GM18499 (cell line): ENCODE measurements around the gene CALY.

Experiments
- ATAC-seq: cut with Tn5 transposase; IDR thresholded peaks from one replicate; pipeline ENCODE4 v1.9.1; 2021; ENCODE audit warnings: moderate number of reproducible peaks; ENCODE audit not compliant: insufficient read depth, unreplicated experiment

Gene CALY

DNA sequence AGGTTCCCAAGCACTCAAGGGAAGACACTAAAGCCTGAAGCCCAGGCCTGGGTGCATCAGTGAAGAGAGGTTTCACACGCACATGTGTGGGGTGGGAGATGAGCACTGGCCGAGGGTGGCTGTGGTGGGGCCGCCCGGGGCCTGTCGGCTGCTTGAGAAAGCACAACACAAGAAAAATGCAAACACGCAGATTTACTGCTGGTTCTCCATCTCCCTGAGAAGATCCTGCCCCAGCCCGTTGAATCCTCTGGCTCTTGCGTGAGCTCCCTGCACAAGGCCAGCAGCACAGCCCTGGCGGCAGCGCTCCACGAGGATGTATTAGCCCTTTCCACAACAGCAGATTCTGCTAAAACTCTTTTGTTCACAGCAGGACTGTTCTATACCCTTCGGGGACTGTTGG lies 21.8 kb downstream of the CALY start:
- no peak for ATAC-seq

DNA sequence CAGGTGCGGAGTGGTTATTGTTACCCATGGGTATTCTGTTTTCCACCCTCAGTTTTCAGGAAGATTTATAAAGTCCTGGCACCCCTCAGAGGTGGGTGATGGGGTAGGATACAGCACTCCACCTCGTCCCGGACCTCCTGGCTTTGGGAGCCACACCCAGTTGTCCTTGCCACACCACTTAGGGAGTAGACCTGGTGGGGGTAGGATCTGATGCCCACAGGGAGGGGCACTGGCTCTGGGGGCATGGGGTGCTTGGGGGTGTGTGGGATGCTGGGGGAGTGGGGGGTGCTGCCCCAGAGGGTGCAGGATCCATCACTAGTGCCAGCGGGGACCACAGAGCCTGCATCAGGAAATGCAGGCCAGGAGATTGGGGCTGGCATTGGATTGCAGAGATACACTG lies 23.5 kb downstream of the CALY start:
- no peak for ATAC-seq

DNA sequence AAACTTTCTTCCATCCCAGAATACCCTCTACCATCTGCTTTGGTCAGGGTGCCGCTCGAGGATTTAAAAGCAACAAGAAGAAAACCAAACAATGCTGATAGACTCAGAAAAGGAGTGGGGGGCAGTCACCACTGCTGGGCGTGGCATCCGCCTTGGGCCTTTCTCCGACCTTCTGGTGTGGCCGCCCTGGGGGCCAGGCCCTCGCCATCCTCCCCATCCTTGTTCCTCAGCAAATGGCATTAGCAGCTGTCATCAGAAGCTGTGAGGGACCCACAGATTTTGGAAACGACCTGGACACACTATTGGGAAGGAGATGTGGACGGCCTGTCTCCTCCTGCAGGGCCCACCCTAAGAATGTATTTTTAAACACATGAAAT lies 23.9 kb downstream of the CALY start:
- ATAC-seq = no peak

DNA sequence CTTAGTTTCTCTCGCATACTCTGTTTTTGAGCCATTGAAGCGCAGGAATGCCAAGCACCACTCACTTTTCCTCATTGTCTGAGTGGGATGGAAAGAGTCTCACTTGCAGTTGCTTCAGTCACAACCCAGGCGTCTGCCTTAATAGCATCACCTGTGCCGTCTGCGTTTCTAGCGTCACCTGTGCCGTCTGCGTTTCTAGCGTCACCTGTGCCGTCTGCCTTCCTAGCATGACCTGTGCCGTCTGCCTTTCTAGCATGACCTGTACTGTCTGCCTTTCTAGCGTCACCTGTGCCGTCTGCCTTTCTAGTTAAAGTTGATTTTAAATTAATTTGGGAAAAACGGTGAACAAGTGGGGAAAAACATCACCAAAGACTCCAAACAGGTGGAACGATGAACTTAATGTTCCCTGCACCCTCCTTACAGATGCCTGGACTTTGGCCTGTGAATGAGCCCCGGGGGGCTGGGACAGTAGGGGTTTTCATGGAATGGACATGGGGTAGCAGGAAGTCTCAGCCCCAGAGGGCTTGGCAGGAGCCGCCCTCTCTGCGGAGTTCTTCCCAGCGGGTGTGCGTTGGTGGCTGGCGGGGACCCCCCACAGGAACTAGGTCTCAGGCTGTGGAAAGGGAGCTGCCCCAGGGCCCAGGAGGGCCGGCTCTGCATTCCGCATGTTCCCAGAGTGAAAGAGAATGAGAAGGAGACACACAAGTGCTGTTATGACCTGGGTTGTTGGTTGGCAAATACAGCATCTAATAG lies 24.5 kb downstream of the CALY start:
- no peak for ATAC-seq

DNA sequence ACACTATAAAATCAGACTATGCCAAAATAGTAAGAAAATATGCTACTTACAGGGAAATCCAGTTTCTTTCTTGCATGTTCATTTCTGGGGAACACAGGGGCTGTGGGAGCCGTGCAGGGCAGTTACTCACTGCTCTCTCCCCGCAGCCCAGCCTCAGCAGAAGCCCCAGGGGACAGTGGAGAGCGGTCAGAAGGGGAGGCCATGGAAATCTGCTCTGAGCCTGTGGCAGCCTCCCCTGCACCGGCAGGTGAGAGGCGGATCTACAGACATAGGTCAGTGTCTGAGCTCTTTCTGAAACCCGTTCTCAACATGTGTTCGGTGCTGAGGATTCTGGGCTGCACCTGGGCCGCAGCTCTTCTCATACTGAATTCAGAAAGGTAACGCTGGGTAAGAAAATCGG lies 25.1 kb downstream of the CALY start:
- no peak for ATAC-seq

DNA sequence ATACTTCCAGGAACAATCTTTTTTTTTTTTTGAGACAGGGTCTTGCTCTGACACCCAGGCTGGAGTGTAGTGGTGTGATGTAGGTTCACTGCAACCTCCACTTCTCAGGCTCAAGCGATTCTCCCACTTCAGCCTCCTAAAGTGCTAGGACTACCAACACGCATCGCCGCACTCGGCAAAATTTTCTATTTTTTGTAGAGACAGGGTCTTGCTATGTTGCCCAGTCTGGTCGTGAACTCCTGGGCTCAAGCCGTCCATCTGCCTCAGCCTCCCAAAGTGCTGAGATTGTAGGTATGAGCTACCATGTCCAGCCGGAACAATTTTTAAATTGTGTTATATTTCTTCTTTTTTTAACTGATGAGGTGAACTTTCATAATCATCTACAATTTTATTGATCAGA lies 25.9 kb downstream of the CALY start:
- ATAC-seq = no peak

DNA sequence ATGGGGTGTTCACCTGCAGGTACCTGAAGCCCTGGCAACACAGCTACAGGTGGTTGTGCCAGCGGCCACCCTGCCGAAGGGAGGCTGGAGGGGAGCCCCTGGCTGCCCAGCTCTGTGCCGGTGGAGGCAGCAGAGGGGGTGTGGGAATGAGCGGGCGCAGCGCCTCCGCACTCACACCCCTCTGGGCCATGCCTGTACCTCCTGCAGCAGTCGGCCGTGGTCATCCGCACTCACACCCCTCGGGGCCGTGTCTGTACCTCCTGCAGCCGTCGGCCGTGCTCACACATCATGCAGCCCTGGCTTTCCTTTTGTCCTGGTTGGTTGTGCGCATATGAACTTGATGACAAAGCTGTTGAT lies 26.3 kb downstream of the CALY start:
- ATAC-seq = no peak

DNA sequence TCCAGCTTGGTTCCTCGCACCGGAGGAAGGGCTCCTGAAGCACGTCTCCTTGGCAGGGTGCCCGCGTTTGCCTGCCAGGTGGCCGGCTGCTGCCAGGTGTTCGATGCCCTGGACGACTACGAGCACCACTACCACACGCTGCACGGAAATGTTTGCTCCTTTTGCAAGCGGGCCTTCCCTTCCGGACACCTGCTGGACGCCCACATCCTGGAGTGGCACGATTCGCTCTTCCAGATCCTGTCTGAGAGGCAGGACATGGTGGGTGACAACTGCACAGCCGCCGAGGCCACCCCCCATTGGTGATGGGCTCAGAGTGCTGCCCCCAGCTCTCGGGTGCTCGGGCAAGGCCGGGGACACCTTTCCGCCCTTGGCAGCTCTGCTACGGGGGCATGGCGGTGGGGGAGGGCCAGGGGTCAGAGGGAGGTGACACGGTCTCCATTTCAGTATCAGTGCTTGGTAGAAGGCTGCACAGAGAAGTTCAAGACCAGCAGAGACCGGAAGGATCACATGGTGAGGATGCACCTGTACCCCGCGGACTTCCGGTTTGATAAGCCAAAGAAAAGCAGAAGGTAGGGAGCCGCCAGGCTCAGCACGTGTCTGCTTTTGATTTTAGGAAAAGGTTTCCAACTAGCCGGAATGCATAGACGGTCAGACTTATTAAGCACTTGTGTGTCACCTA lies 26.8 kb downstream of the CALY start:
- ATAC-seq = no peak

DNA sequence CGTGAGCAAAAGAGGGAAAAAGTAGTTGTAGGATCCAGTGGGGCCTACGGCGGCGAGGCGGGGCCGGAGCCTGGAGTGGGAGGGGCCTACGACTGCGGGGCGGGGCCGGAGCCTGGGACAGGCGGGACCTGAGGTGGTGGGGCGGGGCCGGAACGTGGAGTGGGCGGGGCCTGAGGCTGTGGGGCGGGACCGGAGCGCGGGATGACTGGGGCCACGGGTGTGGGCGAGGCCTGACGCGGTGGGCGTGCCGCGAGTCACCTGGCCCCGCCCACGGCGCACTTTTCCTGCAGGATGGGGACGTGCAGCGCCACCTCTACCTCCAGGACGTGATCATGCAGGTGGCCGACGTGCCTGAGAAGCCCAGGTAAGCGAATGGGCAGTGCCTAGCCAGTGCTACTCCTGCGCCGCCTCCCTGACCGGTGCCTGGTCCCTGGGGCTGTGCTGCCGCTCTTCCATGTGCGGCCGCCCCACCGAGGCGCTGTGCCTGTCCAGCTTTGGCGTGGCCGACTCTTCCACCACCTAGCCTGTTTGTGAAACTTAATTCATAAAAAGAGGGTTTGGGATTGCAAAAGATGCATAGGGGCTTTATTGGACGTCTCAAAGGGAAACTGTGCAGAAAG lies 27.5 kb downstream of the CALY start:
- ATAC-seq = peak; percentile 35

DNA sequence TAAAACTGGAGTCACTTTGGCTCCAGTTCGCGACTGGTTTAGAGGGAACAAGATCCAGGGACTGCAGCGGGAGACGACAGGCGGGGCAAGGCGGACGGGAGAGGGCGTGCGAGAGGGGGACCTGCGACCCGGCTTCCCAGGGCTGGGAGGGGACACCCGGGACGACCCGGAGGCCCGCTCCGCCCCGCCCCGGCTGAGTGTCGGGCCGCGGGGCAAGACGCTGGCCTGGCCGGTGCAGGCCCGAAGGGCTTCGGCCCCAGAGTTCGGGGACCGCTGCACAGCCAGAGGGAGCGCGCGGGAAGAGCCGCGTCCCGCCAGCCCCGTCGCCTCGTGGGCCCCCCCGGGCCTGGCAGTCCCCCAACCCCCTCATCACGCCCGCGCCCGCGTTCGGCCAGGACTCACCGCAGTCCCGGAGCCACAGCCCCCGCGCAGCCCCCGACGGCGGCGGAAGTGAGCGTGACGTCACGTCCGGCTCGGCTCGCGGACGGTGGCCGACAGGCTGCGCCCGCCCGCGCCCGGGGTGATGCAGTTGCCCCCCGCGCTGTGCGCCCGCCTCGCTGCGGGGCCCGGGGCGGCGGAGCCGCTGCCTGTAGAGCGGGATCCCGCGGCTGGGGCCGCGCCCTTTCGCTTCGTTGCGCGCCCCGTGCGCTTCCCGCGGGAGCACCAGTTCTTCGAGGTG lies 28.1 kb downstream of the CALY start, which contains the start of the genes TUBGCP2 and ZNF511:
TSS of gene TUBGCP2 (minus strand) at position 452 of the 679 bp plus-strand sequence. CDS start 5,931 bp downstream, outside the sequence.
TSS of gene ZNF511 (plus strand) at position 494 of the 679 bp plus-strand sequence. CDS start at position 524, 30 bp downstream.
- peak; percentile 42 for ATAC-seq

DNA sequence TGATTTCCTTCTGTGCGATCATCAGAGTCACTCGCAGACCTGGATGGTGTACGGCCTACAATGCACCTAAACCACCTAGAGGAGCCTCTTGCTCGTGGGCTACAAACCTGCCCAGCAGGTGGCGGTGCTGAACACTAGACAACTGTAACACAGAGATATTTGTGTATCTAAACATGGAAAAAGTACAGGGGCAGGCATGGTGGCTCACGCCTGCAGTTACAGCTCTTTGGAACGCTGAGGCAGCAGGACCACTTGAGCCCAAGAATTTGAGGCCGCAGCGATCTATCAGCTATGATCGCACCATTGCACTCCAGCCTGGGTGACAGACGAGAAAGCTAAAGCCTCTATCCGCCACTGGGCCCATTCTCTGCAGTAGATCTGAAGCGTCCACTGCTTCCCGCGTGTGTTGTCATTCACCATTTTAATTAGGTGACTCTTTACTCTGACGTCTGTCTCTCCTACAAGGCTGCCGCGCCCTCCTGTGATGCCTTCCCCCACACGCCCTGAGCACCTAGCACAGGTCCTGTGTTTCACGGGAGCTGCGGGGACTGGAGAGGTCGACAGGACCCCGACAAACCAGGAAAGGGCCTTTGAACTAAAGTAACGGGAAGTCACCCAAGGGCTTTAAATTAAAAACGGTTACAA lies 28.8 kb downstream of the CALY start:
- peak; percentile 43 for ATAC-seq

DNA sequence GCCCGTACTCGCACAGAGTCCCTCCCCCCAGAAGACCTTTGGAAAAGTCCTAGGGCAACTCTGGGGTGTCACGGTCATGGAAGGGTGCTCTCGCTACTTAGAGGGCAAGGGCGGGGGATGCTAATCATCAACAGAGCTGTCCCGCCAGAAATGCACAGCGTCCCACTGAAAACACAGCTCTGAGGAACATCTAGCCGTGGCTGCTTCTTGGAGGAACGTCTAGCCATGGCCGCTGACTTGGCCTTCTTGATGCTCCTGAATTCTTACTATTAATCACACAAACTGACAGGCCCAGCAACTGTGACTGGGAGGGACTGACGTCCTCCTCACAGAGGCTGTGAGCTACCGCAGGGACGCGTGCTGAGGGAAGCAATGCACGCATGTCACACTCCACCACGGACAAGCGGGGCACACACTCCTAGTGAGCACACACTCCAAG lies 29.7 kb downstream of the CALY start:
- no peak for ATAC-seq

DNA sequence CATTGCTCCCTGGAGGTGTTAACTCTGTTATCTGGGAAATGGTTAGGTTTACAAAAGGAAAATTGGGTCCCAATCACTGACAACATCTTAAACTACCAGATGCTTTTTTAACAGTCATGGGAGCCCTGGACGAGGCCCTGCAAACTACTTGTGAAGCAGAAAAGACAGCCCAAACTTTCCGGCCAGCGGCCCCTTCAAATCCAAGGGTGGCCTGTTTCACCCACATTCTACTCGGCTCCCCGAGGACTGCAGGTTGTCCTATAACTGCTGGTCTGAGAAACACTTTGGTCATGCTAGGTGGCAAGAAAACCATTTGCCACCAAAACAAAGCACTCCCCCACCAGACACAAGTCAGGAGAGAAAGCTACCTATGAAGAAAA lies 30.6 kb downstream of the CALY start:
- ATAC-seq = no peak

DNA sequence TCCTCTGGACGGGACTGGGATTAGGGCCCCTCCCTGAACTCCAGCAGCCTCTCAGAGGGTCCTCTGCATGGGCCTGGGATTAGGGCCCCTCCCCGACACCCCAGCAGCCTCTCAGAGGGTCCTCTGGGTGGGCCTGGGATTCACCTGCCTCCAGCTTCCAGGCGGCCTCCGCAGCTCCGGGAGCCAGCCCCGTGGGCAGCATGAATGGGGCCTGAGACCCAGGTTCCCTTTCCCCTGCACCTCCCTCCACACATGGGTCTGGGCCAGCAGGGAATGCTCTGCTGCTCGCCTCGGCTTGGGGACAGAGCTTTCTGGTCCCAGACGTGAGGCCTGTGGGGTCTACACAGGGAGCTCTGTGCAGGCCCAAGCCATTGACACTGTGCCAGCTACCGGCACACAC lies 33.5 kb downstream of the CALY start:
- ATAC-seq = no peak

DNA sequence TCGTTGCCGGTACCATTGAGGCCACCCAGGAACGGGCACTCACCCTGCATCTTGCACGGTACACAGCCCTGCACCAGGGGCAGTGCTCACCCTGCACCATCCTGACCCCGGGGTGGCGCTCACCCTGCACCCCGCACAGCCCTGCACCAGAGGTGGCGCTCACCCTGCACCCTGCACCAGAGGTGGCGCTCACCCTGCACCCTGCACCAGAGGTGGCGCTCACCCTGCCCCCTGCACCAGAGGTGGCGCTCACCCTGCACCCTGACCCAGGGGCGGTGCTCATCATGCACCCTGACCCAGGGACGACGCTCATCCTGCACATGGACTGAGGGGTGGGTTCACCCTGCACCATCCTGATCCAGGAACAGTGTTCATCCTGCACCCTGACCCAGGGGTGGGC lies 34.5 kb downstream of the CALY start:
- ATAC-seq = no peak

DNA sequence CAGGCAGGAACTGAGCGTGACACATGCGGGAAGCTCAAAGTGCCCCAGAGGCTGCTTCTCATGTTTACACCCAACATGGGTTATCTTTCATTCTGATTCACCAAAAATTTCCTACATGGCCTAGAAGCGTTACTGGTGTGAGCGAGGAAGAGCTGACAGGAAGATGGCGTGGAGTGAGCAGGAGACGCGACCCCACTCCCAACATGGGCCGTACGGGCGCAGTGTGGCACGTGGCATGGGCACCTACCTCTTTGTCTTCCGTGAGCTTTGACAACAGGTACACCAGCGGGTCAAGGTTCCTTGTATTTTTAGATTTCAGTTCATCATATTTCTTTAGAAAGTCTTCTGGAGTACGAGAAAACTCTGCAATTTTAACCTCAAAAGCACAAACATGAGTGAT lies 37.0 kb downstream of the CALY start:
- ATAC-seq = no peak

DNA sequence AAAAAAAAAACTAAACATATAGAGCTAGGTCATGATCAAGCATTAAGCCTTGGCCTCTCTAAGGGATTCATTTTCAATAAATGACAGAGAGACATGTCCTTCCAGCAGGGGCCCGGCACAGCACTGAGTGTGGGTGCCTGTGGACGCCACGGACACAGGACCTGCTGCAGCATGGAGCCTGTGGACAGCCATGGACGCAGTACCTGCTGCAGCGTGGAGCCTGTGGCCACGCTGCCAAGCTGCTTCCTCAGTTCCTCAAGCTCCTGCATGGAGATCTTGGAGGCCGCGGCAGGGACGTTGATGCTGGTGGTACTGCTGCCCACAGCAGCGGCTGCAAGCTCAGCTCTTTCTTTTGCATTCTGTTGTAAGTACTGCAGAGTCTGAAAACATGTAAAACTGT lies 37.5 kb downstream of the CALY start:
- no peak for ATAC-seq

DNA sequence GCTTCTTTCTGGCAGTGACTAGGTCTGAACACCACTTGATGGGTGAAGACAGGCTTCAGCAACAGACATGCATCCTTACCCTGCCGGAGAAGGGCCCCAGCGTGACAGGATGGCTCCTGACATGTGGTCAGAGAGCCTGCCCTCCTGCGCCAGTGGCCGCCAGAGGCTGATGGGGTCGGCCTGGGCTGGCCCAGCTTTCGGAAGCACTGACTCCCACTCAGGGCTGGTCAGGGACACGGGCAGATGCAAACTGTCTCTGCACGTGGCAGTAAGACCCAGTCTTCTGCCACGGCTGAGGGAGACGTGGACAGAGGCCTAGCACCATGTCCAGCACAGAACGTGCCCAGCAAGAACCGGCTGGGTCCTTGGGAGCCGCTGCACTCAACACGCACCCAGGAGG lies 38.2 kb downstream of the CALY start:
- no peak for ATAC-seq

DNA sequence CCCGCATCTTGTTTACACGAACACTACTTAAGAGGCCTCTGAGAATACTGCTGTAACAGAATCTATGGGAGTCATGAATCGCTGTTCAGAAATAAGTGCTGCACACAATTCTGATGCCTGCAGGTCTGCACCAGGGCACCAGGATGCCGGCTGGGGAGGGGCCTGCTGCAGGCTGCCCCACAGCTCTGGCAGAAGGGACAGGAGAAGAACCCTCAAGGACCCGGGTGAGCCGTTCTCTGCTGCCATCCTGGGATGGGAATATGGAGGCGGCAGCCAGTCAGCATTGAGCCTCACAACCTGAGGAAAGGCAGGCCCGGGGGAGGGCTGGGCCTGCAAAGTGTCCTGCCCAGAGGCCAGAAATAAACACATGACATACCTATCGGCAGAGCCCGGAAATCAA lies 39.2 kb downstream of the CALY start:
- no peak for ATAC-seq
